ENCODE data around the gene MYO1H. TPM values are rescaled to one million over a fixed set of nuclear protein-coding genes. Genes with fewer than 3 reads are reported as not detected.
A peak's percentile ranks its signal among the peaks of the same experiment; 100 is the strongest.
"Not testable (repeated sequence)": the region's sequence is repeated elsewhere in the genome, so short reads cannot be mapped to it uniquely, and the experiment has no call there.

Gene MYO1H
- total RNA-seq, 2 experiments from 2014 or later: not detected

DNA sequence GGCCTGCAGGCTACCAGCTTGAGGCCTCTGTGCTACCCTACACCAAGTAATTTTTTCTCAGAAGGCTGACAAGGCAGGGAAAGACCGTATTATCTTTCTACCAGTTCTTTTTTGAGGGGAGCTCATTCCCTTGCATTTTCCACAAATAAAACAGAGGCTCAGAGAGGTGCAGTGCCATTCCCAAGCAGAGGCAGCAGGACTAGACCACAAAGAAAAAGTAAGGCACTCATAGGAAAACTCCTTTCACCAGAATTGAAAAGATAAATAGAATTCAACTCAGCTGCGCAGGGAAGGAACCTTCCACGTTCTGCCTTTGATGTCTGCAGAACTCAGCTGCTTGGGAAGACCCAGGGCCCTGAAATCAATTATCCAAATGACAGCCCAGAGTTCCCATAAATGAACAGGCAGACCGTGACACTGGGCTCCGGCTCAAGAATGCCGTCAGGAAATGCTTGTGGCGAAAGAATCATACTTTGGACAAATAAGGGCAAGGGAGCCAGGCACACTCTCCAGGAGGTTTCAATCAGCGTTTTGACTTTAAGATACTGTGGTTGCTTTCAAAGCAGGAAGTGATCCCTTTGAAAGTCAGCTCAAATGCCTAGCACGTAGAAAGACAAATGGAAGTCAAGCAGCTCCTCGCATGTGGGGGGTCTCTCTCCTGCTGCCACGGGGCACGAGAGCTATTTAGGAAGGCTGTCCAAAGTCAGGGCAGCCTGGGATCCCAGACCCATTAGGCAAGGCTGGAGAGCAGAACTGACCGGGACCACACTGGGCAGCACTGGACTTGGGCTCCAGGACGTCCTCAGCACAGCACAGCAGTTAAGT, 115.4 kb downstream of the MYO1H start:
- Mint-ChIP-seq H3K4me3 (peak overlapping the region; percentile 12), H3K36me3 (ENCODE audit: low read depth) (peaks cover 14% of the 10 kb centered on the region), H3K4me1 (peaks cover 52% of the 10 kb centered on the region), H3K9me3 (no peaks in the 10 kb centered on the region), H3K27ac (peak overlapping the region; percentile 85), H3K27me3 (no peaks in the 10 kb centered on the region)
- DNase-seq: peak; percentile 12
- ChIA-PET CTCF (interaction anchor here (0.9 to 1.4 kb wide), 4 partner anchors 9 to 33 kb away, joined by 3 to 4 read pairs (median 4); no protein-coding TSS in a partner anchor), POLR2A (no interaction called here)

DNA sequence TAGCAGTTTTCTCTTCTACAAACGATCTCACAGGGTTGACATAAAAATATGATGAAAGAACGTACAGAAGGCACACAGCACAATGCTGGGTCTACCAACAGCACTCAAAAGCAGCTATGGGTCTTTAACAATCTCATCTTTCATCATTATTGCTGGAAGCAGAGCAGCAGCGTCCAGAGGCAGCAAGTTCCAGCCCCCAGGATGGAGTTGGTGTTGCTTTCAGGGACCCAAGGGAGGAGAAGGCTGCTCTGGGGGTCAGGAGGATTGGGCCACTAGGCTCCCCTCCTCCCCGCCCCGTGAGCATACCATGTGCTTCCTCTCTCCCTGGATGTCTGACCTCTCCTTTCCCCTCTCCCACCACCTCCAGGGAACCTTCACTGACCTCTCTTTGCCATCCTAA, 116.1 kb downstream of the MYO1H start:
- Mint-ChIP-seq H3K9me3 (no peaks in the 10 kb centered on the region), H3K27ac (peak overlapping the region; percentile 85), H3K36me3 (ENCODE audit: low read depth) (peaks cover 15% of the 10 kb centered on the region), H3K27me3 (no peaks in the 10 kb centered on the region), H3K4me1 (peaks cover 50% of the 10 kb centered on the region), H3K4me3 (peak overlapping the region; percentile 3)
- DNase-seq: no peak
- ChIA-PET POLR2A (no interaction called here), CTCF (interaction anchor here (1.2 kb wide), 1 partner anchor 10 kb away, joined by 4 read pairs; no protein-coding TSS in a partner anchor)

DNA sequence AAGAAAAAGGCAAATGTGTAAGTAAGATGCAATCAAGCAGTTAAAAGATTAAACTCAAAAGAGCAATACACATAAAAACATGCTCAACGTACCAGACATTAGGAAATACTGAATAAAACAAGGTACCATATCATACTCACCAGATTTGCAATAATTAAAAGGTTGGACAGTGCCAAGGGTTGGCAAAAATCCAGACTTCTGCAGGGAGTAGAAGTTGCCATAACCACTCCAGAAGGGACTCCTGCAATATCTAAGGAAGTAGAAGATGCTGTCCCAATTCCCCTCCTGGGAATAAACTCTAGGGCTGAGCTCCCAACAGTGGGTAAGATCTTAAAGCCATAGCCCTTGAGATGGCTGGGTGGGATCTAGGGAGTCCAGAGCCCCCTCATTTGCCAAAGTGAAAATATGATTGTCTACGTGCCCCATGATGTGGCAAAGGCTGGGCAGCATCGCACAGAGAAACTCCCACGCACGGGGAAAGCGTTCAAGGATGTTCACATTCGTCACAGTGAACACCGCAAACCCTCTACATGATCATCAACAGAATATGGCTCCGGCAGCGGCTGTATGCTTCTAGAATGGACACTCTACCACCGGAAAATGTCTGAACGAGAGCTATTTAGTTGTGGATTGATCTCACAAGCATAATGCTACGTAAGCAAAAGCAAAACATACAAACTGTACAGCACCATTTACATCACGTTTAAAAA, 117.1 kb downstream of the MYO1H start:
- Mint-ChIP-seq H3K9me3 (no peaks in the 10 kb centered on the region), H3K4me1 (peaks cover 49% of the 10 kb centered on the region), H3K4me3 (no peak overlapping the region), H3K36me3 (ENCODE audit: low read depth) (peaks cover 15% of the 10 kb centered on the region), H3K27me3 (no peaks in the 10 kb centered on the region), H3K27ac (no peak overlapping the region)
- POLR2A ChIA-PET: no interaction called here
- no peak for DNase-seq
- CTCF ChIA-PET: no interaction called here

DNA sequence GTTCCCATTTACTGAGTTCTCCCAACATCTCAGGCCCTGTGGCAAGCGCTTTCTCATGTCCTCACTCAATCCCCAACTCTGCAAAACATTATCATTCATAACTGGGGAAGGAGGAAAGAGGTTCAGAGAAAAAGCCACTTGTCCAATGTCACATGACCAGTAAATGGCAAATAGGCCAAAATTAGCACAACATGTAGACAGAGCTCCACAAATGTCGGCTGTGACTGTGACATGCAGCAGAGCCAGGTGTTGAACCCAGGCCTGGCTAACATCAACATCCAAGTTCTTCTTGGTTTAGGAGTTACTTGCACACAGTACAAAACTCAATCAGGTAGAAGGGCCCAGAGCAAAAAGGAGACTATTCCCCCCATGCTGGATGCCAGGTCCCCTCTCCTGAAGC, 118.6 kb downstream of the MYO1H start:
- CTCF ChIA-PET: interaction anchor here (1.7 kb wide), 1 partner anchor 11 kb away, joined by 5 read pairs; no protein-coding TSS in a partner anchor
- Mint-ChIP-seq H3K9me3 (no peaks in the 10 kb centered on the region), H3K4me3 (no peak overlapping the region), H3K27me3 (no peaks in the 10 kb centered on the region), H3K27ac (no peak overlapping the region), H3K4me1 (peaks cover 53% of the 10 kb centered on the region), H3K36me3 (ENCODE audit: low read depth) (peaks cover 21% of the 10 kb centered on the region)
- POLR2A ChIA-PET: no interaction called here
- DNase-seq: no peak

DNA sequence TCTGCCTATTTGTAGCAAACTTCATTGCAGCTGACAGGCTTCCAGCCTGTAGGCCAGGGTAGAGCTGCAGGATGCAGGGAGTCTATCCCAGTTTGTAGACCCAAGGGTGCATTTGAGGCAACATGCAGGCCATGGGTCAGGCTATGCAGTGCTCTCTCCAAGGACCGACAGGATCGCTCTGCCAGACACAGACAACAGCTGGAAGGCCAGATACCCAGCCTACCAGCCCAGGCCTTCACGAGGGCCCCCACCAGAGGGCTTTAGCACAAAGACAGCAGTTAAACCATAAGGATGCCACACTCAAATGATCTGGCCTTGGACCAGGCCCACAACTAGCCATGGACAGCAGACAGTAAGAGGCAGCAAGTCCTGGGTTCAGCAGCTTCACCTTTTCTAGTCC, 119.1 kb downstream of the MYO1H start:
- CTCF ChIA-PET: interaction anchor here (1.0 to 1.7 kb wide), 3 partner anchors 9 to 12 kb away, joined by 3 to 5 read pairs (median 5); partner anchors contain the start of genes KCTD10 and UBE3B
- POLR2A ChIA-PET: no interaction called here
- DNase-seq: no peak
- Mint-ChIP-seq H3K4me3 (no peak overlapping the region), H3K9me3 (no peaks in the 10 kb centered on the region), H3K27ac (no peak overlapping the region), H3K36me3 (ENCODE audit: low read depth) (peaks cover 19% of the 10 kb centered on the region), H3K4me1 (peaks cover 50% of the 10 kb centered on the region), H3K27me3 (no peaks in the 10 kb centered on the region)

DNA sequence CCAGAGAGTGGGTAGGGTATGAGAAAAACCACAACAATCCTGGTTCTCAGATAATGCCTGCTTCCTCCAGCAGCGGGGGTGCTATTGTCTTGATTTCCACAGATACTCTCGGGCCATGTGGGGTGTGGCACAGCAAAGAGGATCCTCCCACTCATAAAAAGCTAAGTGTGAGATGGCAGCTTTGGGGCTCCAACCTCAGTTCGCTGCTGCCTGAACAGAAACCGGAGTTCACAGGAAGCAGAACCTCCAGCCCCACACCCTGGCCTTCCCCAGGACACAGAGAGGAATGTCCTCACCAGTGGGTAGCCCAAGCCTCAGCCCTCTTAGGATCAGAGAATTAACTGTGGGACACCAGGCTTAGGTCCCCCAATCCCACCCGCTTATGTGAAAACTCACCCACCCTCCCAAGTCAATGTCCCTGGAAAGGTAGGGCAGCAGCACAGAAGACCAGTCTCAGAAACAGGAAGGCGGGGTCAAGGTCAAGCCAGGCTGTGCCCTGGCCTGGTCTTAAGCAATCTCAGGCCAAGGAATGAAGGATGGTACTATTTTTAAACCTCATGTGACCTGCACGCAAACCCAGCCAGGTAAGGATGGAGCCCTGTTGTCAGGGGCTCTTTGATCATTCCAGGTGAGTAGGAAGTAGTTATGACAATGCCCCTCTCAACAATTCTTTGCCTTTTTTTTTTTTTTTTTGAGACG, 120.4 kb downstream of the MYO1H start:
- H3K4me3 Mint-ChIP-seq: no peak overlapping the region
- H3K36me3 Mint-ChIP-seq (ENCODE audit: low read depth): peaks cover 16% of the 10 kb centered on the region
- H3K9me3 Mint-ChIP-seq: no peaks in the 10 kb centered on the region
- H3K27me3 Mint-ChIP-seq: no peaks in the 10 kb centered on the region
- POLR2A ChIA-PET: no interaction called here
- DNase-seq: no peak
- CTCF ChIA-PET: interaction anchor here (1.7 kb wide), 1 partner anchor 9 kb away, joined by 5 read pairs; the partner anchor contains the start of genes KCTD10 and UBE3B
- no peak overlapping the region for H3K27ac Mint-ChIP-seq
- H3K4me1 Mint-ChIP-seq: peaks cover 37% of the 10 kb centered on the region

DNA sequence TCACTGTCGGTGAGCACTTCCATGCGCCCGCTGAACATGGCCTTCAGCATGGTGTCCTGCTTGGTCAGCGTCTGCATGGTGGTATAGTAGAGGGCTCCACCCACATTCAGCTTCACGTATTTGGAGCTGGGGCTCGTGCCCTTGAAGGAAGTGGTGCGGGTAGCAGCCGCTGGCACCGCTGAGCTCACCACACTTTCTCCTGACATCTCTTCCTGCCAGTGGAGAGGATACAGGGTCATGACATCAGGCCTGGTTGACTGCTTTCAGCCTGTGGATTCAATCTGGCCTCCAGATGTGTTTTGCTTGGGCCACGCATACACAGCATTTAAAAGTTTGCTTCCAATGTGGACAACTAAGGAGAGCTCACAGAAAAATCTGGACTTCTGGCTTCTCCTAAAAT, 121.8 kb downstream of the MYO1H start:
- no peak overlapping the region for H3K4me3 Mint-ChIP-seq
- peaks cover 16% of the 10 kb centered on the region for H3K36me3 Mint-ChIP-seq (ENCODE audit: low read depth)
- POLR2A ChIA-PET: no interaction called here
- CTCF ChIA-PET: interaction anchor here (0.6 to 1.5 kb wide), 2 partner anchors 12 to 758 kb away, joined by 4 to 5 read pairs; no protein-coding TSS in a partner anchor
- H3K9me3 Mint-ChIP-seq: no peaks in the 10 kb centered on the region
- no peak overlapping the region for H3K27ac Mint-ChIP-seq
- no peaks in the 10 kb centered on the region for H3K27me3 Mint-ChIP-seq
- no peak for DNase-seq
- H3K4me1 Mint-ChIP-seq: peaks cover 27% of the 10 kb centered on the region

DNA sequence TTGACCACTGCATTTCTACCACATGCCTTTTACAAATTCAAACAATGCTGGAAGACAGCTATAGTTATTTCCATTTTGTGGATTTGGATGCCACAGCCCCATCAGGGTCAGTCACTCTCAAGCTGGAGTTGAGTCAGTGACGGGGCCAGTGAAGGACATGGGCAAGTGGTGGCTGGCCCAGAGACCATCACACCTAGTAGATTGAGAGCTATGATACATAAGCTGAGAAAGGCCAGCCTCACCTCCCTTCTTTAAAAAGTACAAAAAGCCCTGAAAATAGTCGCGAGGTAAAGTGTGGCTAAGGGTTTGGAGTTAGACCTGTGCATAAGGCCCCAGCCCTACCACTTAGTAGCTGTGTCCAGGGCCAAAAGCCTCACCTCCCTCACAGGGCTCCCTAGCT, 125.3 kb downstream of the MYO1H start:
- Mint-ChIP-seq H3K36me3 (ENCODE audit: low read depth) (peaks cover 15% of the 10 kb centered on the region), H3K27me3 (no peaks in the 10 kb centered on the region), H3K4me3 (no peak overlapping the region), H3K27ac (no peak overlapping the region), H3K9me3 (no peaks in the 10 kb centered on the region), H3K4me1 (peaks cover 51% of the 10 kb centered on the region)
- no peak for DNase-seq
- ChIA-PET POLR2A (no interaction called here), CTCF (interaction anchor here (0.6 to 1.5 kb wide), 3 partner anchors 10 to 36 kb away, joined by 3 to 4 read pairs (median 3); no protein-coding TSS in a partner anchor)

DNA sequence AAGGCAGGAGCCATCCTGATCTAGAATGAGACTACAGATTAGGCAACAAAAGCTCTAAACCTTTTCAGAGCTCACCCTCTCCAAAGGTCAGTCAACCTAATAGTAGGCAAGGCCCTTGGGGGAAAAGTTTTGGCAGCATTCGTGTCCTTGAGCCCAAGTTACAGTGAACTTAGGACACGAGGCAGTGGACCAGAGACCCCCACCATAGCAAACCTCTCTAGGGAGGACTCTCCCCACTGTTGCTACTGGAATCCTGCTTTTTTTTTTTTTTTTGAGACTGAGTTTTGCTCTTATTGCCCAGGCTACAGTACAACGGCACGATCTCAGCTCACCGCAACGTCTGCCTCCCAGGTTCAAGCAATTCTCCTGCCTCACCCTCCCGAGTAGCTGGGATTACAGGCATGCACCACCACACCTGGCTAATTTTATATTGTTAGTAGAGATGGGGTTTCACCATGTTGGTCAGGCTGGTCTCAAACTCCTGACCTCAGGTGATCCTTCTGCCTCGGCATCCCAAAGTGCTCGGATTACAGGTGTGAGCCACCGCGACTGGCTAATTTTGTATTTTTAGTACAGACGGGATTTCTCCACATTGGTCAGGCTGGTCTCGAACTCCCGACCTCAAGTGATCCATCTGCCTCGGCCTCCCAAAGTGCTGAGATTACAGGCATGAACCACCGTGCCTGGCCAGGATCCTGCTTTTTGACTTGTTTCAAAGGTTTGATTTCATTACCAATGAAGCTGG, 126.0 kb downstream of the MYO1H start:
- H3K9me3 Mint-ChIP-seq, H3K27ac Mint-ChIP-seq, DNase-seq, H3K4me3 Mint-ChIP-seq, H3K27me3 Mint-ChIP-seq, POLR2A ChIA-PET: not testable (repeated sequence)
- CTCF ChIA-PET: interaction anchor here (0.6 to 1.5 kb wide), 4 partner anchors 11 to 566 kb away, joined by 3 to 4 read pairs (median 3); no protein-coding TSS in a partner anchor
- H3K36me3 Mint-ChIP-seq (ENCODE audit: low read depth): peaks cover 11% of the 10 kb centered on the region
- H3K4me1 Mint-ChIP-seq: peaks cover 48% of the 10 kb centered on the region

DNA sequence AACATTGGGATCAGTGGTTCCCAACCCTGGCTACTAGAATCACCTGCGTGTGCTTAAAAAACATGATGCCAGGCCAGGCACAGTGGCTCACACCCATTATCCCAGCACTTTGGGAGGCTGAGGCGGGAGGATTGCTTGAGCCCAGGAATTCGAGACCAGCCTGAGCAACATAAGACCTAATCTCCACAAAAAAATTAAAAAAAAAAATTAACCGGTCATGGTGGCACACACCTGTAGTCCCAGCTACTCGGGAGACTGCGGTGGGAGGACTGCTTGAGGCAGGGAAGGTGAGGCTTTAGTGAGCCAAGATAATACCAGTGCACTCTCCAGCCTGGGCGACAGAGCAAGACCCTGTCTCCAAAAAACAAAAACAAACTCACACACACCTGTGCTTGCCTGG, 127.4 kb downstream of the MYO1H start:
- Mint-ChIP-seq H3K36me3 (ENCODE audit: low read depth) (peaks cover 4% of the 10 kb centered on the region), H3K4me3 (no peak overlapping the region), H3K27ac (no peak overlapping the region), H3K9me3 (no peaks in the 10 kb centered on the region), H3K27me3 (no peaks in the 10 kb centered on the region), H3K4me1 (peaks cover 45% of the 10 kb centered on the region)
- DNase-seq: no peak
- CTCF ChIA-PET: interaction anchor here (1.1 kb wide), 1 partner anchor 42 kb away, joined by 3 read pairs; no protein-coding TSS in a partner anchor
- POLR2A ChIA-PET: interaction anchor here (0.6 kb wide), 1 partner anchor 20 kb away, joined by 5 read pairs; no protein-coding TSS in a partner anchor

DNA sequence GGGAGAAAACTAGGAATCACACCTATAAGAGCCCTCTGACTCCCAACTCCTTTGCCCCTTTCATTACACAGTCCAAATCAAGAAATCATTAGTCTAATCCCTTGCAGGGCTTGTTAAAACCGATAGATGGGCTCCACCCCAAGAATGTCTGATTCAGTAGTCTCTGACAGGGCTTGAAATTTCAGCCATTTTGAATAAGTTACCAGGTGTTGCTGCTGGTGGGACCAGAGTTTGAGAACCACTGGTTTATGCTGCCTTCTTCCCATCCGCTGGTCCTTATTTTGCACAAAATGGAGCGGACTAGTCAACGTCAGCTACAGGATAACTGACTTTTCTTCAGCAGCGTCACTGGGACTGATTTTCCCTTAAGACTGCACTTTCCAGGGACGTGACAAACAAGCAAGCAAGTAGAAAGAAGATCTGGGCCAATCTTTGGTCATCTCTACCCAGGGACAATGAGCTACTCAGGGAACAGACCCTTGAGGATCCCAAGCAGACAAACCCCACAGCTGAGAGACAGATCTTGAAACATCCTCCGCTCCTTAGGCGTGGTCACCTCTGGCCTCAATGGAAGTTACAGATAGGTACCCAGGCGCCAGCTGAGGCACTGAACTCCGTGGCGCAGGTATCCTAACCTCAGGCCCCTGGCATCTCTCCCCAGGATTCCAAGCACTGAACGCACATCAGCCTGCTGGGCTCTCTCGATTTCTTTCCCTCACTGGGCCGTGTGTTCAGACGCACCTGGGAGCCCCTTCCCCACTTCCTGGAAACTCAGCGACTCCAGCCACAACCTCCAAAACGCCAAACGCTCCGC, 128.5 kb downstream of the MYO1H start:
- ChIA-PET POLR2A (no interaction called here), CTCF (interaction anchor here (1.0 to 2.5 kb wide), 4 partner anchors 19 to 122 kb away, joined by 3 to 7 read pairs (median 4); no protein-coding TSS in a partner anchor)
- H3K27me3 Mint-ChIP-seq: no peaks in the 10 kb centered on the region
- no peaks in the 10 kb centered on the region for H3K36me3 Mint-ChIP-seq (ENCODE audit: low read depth)
- H3K27ac Mint-ChIP-seq: peak overlapping the region; percentile 99
- peaks cover 38% of the 10 kb centered on the region for H3K4me1 Mint-ChIP-seq
- no peaks in the 10 kb centered on the region for H3K9me3 Mint-ChIP-seq
- peak; percentile 10 for DNase-seq
- H3K4me3 Mint-ChIP-seq: peak overlapping the region; percentile 89

All from activated CD4-positive, alpha-beta T cell treated with anti-CD3 and anti-CD28 coated beads, Interleukin-2, amount 10 ng/mL, durations not matched to agents 7 days and 5 days (primary cell).